Measurements from ENCODE around the gene PIP5K1B.
A peak's percentile ranks its signal among the peaks of the same experiment; 100 is the strongest.

Gene PIP5K1B

DNA sequence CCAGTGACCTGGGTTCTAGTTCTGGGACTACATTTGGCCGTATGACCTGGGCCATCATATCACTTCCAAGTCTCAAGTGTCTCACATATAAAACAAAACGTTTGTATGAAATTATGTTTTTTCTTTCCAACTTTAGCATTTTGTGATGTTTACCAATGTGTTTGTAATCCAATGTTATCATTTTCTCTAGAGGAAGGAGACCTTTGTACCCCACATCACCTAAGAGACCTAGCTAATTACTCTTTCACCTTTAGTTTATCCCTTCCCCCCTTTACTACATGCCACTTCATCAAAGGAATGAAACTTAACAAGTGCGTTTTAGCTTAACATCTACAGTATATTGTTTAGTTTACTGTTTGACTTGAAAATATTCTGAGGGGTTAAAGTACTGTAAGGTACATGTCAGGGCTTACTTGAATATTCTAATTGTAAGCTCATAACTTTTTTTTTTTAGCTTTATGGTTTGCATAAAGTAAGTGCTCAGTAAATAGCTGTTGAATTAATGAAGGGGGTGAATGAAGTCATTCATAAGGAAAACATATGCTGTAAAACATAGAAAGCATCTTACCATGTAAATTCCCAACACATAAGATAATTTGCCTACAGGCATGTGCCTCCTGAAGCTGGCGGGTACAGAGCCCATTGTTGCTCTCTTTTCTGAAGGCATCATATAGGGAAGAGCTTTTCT is 2.9 kb downstream of the PIP5K1B start:
- DNase-seq = no peak

DNA sequence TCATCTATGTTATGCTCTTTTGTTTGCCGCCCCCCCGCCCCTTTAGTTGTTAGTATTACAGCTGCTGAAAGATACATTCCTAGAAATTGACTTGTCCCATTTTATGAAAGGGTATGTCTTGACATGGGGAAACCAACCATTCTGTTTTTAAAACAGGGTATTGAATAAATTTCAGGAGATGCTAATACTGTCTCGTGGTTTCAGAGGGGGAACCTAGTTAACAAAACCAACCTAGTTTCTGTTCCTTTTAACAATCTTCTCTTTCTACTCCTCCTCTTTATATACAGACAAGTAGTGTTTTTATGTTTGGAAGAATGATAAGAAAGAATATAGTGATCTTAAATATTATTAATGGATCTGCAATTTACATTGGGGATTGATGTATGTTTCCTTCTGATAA is 3.5 kb downstream of the PIP5K1B start:
- no peak for DNase-seq

DNA sequence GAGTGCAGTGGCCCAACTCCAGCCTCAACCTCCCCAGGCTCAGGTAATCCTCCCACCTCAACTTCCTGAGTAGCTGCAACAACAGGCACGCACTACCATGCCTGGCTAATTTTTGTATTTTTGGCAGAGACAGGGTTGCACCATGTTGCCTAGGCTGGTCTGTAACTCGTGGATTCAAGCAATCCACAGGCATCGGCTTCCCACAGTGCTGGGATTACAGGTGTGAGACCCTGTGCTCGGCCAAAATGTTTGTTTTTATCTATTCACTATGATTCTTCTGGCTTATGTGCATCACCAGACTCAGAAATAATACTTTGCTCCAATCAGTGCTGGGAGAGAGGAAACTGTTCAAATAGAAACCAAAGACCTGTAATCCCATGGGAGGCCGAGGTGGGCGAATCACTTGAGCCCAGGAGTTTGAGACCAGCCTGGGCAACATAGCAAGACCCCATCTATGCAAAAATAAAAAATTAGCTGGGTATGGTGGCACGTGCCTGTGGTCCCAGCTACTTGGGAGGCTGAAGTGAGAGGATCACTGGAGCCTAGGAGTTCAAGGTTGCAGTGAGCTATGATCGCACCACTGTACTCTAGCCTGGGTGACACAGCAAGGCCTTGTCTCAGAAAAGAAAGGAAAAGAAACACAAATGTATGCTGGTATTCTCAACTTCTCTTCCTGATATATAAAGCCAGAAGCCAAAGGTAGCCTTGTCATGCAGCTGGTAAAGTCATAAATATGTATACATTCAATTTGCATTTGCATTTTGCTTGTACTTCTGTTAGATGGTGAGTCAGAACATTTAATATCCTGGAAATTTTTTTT is 4.5 kb downstream of the PIP5K1B start:
- DNase-seq = no peak

DNA sequence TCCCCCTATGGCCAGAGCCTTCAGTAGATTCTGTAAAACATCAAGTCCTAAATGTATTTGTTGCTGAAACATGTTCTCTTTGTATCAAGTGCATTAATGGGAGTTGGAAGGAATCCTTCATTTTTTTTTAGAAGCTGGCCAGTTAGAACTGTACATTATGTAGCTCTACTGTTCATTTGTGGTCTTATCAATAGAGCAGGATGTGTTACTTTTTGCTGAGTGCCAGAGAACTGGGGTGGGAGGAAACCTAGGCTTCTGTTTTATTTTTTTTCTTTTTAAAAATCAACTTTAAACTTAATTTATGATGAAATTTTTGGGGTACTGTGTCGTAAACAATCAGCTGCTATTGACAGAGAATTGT is 5.1 kb downstream of the PIP5K1B start:
- no peak for DNase-seq

DNA sequence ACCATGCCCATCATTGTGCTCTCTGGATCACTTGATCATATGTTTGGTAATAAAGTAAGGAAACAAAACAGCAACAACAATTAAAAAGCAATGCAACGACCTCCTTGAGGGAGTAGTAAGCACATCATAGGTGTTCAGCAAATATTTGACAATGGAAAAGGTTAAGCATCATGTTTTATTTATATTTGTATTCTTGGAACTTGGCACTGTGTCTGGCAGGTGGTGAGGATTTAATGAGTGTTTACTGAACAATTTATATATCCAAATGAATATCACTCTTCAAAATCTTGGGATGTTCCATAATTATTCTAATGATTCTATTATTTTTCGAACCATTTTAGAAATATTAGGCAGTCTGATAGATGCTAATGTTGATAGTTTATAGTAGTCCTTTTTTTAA is 6.2 kb downstream of the PIP5K1B start:
- DNase-seq = peak; percentile 68

DNA sequence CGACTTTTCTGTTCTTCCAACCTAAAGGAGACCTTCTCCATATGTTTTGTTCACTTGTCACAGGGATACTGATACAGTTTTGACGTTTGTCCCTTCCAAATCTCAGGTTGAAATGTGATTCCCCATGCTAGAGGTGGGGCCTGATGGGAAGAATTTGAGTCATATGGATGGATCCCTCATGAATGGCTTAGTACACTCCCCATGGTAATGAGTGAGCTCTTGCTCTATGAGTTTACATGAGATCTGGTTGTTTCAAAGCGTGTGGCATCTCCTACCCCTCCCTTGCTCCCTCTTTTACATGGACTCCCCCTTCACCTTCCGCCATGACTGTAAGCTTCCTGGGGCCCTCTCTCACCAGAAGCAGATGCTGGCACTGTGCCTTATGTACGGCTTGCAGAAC is 6.9 kb downstream of the PIP5K1B start:
- DNase-seq = no peak

DNA sequence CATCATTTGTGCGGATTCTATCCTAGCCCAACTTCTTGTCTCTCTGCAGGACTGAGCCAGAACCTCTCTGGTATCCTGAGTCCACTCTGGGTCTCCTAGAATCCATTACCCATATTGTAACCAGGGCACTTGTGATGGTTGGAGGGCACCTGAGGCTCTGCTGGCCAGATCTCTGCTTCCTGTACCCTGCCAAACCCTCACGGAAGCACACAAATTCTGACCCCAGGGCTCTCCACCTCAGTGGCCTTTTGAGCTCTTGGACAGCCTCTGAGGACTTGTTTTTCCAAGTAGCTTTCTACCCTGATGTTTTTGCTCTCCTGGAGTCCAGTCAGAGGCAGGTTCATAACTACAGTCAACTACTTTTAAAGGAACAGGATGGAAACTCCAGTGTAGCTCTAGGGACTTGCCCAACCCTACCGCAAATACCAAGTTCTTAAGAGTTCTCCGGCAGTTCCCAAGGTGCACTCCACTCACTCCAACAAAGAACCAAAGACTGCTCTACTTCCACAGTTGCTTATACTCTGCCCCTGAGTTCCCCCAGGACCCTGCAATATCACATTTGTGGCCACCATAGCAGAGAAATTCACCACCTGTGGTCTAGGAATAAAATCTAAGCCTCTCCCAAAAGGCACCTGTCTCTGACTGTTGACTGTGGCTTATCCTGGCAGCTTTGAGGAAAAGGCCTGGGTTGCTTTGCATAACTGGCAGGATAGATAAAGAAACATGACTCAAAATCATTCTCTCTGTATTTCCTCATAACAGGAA is 9.6 kb downstream of the PIP5K1B start:
- no peak for DNase-seq

DNA sequence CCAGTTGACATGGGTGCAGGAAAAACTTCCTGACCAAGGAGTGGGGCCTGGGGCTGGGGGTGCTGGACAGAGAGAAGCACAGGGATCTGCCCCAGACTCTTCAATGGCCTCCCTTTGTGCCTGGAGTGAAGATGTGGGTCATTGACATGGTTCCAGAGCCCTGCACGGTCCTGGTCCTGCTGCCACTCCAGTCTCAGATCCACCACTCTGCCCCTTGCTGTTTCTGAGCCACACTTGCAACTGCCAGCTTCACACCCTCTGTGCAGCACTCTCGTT is 10.1 kb downstream of the PIP5K1B start:
- no peak for DNase-seq

DNA sequence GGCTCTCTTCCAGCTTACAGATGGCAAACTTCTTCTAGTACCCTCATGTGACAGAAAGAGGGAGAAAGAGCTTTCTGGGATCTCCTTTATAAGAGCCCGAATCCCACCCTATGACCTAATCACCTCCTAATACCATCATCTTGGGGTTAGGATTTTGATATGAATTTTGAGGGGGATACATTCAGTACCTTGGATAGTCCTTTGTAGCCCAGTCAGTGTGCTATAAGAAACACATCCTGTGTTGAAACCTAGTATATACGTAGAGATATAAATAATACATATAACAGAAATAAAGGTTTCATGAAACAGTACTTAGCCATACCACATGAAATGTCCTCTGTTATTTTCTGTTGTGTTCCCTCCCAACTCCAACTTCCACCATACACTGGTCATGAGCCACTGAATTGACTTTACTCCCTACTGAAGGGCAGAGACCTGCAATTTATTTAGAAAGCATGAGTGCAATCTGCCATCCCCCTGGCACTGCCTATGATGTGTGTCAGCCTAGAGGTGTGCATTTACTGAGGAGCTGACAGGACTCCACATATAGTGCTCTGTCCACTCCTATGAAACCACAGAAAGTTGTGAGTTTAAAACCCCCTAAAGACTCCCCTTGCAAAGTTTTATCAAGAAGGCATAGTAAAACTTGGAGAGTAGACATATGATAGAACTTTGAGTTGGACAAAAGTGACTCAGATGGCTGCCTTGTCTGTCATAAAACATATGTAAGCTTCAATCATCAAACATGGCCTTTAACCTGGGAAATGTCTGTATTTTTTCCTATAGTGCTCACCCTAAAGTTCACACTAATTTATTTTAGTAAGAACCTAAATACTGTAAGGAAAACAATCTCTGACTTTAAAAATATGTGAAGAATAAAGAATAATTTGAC is 12.8 kb downstream of the PIP5K1B start:
- no peak for DNase-seq

DNA sequence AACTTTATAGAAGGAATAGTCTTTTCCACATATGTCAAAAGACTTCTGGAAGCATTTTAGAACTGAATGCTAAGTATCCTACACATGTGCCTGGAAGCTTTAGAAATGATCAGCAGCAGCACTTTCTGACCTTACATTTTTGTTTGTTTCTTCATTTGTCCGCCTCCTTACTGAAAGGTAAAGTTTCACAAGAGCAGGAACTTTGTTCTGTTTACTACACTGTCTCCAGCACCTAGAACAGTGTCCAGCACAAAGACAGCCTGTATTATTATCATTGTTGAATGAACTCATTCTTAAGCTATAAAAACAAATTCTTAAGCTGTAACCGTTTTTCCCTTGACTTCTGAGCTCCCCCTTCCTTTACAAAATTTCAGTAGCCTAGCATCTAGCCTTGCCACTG is 14.8 kb downstream of the PIP5K1B start:
- no peak for DNase-seq

DNA sequence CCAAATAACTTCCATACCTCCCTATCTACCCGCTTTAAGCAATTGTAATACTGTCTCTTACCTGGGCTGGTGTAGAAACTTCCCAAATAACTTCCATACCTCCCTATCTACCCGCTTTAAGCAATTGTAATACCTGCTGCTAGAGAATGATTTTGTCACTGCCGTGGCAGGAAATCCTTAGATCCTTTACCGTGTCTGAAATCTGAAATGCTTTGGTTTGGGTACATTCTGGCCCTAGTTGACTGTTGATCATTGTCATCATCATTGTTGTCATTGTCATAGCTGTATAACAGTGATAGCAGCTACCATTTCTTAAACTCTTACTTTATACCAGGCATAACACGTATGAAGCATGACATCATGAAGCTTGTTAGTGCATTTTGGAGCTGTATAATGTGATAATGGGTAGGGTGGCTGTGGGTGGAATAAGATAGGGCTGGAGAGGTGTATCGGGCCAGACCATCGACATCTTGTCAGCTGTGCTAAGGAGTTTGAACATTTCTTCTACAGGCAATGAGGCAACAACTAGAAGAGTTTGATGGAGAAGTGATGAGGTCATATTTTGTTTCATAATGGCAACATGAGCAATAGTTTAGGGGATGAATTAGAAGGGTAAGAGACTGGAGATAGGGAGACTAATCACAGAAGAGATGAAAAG is 15.7 kb downstream of the PIP5K1B start:
- DNase-seq = no peak

DNA sequence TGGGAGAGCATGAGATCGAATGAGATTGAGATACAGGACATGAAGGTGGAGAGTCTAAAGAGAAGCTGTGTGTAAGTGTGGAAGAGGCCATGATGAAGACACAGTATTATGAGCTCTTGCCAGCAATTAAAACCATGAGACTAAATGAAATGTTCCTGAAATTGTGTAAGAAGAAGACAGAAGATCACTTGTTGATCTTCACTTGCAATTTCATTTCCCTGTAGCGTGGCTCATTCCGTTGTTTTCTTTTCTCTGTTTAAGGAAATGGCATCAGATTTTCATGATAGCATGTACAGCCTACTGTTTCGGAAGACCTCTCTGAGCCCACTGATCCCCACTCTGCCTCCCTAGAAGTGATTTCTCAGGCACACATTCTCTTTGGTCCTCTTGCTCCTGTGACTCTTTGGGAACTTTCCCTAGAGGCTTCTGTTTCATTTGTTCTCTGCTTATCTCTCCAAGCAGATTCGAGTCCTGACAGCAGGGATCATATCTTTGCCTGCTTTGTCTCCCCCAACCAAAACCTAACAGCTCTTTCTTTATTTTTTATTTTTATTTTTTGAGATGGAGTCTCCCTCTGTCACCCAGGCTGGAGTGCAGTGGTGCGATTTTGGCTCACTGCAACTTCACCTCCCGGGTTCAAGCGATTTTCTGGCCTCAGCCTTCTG is 16.8 kb downstream of the PIP5K1B start:
- DNase-seq = no peak

DNA sequence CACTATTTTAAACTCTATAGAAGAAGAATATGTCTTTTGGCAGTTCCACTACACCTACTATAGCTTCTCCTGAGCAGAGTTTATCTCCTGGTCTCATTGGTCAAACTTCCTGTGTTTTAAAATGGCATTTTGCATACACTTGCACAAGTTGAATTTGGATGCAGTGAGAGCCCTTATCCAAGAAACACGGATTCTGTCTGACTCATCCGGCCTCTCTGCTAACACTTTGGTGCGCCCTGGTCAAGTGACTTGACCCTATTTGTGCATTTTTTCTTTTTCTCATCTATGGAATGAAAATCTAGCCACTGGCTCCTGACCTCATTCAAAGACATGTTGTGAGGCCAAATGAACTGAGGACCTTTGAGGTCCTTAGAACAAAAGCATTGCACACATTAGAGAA is 20.0 kb downstream of the PIP5K1B start:
- no peak for DNase-seq

DNA sequence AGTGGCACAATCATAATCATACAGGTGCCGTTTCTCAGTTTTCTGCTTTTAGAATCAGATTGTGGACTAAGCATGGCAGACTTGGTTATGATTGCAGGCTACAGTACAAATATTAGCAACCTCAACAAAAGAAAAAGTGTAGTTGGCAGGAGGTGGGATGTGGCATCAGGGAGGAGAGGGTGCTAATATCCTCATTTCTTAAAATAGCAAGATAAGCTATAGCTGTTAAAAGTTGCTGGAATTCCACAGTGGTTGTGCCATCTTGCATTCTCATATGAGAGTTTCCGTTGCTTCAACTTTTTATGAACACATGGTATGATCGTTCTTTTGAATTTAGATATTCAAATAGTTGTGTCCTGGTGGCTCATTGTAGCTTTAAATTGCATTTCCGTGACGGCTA is 21.4 kb downstream of the PIP5K1B start:
- no peak for DNase-seq

DNA sequence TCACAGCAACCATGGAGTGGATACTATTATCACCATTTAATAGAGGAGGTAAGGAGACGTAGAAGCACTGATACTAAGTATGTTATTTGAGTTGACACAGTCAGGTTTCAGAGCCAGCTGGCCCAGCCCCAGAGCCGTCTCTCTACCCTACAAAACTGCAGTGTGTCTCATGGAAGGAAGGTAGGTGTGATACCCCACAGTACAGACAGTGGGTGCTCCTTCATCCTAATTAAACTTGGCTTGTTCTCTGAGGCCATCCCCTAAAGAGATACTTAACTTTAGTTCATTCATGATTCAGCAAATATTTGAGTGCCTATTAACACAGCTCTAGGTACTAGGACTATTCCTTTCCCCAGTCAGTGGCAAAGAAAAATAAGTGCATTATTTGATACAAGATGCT is 22.6 kb downstream of the PIP5K1B start:
- no peak for DNase-seq

DNA sequence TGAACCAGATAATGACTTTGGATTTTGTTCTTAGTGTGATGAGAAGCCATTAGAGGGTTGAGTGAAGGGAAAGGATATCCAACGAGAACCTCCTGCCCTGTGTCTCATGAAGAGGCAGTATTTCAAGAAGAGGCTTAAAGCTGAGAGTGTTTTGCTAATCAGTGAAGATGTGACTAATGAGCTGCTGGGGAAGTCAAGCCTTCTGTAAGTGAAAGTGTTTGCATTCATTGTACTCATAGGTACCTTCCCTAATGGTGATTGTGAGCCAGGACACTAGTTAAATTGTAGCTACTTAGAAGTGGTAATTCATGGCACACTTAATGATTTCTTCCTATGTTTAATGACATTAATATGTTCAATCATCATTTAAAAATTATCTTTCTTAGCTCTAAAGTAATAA is 23.7 kb downstream of the PIP5K1B start:
- no peak for DNase-seq

DNA sequence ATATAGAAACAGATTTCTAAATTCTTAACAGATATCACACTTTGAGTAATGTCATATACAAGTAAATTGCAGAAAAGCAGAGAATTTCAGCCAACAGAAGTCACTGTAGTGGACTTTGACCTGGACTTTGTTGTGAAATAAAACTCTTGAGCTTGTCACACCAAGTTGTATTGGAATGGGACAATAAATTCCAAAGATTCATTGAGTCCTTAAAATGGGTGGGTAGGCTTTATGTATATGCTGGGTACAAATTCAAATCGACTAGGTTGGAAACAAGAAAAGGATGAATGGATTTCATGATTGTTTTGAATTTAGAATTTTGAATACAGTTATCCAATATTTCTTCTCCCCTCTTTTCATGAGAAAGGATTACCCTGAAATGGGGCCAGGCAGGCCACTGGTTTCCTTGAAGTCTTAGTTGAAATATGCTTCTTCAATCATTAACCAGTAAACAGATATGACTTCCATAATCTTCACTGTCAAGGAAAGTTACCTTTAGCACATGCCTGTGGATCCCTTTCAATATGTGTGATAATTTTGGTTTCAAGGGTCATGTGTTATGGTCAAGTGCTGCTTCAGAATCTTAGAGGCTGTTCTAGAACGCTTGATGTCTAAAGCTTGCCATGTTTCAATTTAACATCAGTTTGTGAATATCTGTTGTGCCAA is 25.7 kb downstream of the PIP5K1B start:
- no peak for DNase-seq

DNA sequence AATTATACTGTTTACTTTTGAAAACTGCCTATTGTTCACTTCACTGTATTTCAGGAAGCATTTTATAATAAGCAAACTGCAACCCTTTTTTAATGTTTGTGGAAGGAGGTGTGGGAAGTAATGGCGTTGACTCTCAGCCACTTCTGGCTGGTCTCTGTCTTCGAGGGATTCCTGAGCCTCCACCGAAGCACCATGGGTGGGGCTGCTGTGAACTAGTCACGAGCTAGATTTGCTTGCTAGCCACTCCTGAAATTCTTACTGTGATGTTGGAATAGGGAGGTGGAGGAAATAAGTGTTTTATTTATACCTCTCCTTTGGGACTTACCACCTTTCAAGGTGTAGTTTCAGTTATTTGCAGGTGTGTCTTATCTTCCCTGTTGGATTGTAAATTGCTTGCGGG is 26.8 kb downstream of the PIP5K1B start:
- no peak for DNase-seq

DNA sequence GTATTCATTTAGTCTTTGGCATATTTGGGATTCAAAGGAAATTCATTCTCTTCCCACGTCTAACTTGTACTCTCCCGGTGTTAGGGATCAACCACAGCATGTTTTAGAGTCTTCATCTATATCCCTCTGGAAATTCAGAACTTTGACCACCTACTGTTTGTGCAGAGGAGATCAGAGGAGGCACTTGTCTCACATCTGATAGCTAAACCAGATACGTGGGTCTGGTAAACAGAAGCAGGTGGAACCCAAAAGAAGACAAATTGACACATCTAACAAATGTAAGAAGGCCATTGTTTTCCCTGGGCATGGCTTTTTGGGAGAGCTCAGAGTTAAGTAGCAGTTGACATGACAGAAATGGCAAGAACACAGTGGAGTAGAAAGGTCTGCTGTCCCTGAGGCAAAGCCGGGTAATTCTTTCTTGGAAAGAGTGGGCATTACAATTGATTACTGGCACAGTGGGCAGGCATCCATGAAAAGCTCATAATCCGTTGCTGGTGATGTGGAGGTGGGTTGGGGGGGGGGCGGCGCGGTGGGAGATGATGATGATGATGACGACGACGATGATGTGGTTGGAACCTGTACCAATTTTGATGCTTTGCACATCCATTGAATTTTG is 27.5 kb downstream of the PIP5K1B start:
- DNase-seq = no peak

DNA sequence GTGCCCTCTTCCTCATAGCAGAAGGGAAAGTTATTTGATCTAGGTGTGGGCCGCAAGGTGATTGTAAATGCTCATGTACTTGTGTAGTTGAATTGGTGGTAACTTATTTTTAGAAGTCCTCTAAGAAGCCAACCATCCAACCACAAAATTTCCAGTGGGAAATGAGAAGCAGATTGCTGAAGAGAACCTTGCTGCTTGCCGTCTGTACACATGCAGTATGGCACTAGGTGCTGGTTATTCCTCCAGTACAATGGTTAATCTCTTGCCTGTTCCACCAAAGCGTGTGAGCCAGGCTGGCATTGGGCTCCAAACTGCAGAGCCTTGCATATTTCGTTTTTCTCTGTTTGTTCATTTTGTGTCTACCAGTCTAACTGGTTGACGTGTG is 28.0 kb downstream of the PIP5K1B start:
- DNase-seq = no peak

DNA sequence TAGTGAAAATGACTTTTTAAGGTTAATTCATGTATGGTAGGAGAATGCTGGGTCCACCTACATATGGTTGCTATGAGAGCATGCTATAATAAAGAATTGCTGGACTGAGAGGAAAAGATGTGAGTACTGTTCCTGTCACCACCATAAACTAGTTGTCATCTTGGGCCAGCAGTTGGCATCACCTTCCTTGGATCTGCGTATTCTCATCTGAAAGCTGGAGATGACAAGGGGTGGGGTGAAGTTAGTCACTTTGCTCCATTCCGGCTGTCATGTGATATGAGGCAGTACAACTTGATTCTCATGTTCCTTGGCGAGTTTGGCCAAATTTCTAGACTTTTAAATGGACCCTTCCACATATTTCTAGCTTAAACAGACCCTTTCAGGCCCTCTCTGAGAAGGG is 33.3 kb downstream of the PIP5K1B start:
- no peak for DNase-seq

Measured in NCI-H748 treated with DMSO at 0.1 percent for 48 hours (cell line).